ENCODE results near the gene MON1B. TPM values are rescaled to one million over a fixed set of nuclear protein-coding genes. Genes with fewer than 3 reads are reported as not detected.
"Not testable (repeated sequence)": the region's sequence is repeated elsewhere in the genome, so short reads cannot be mapped to it uniquely, and the experiment has no call there.

Gene MON1B
- total RNA-seq, 1 experiment from 2014 or later = 6.7 TPM

GRCh38 chr16:77242471-77242870 lies 51.5 kb downstream of the MON1B start:
- not testable (repeated sequence) for DNase-seq (ENCODE audit: low spot score)

GRCh38 chr16:77246150-77246549 lies 55.2 kb downstream of the MON1B start:
- no peak for DNase-seq (ENCODE audit: low spot score)

- no peak for DNase-seq (ENCODE audit: low spot score)
These were observed 59.4 kb downstream of the MON1B start for GRCh38 chr16:77250400-77250799.

Other genes starting within 250 kb of the MON1B start
- gene SYCE1L, start 8.2 kb downstream of the MON1B start, total RNA-seq (2014; rRNA removed; shearing (Covaris generic)) = 0.68 TPM in 1 of 2 replicates, not detected in the other
- 0.10 and 0.21 TPM in 2 replicates for gene ADAMTS18, start 243.8 kb downstream of the MON1B start, total RNA-seq (2014; rRNA removed; shearing (Covaris generic))

Data from H4 (cell line).